Fibroblast of upper back skin (primary cell): Measurements from ENCODE around the gene MT1E.
"Not testable (repeated sequence)": the region's sequence is repeated elsewhere in the genome, so short reads cannot be mapped to it uniquely, and the experiment has no call there.

ENCODE experiments used
- DNase-seq: peaks from one replicate; pipeline ENCODE4 v3.0.0-alpha.2; 2013

The MT1E gene

GRCh38 chr16:56607675-56608042, 17.9 kb upstream of the MT1E start:
- no peak for DNase-seq

GRCh38 chr16:56608043-56608875, 17.3 kb upstream of the MT1E start, which contains the start of gene MT2A:
Gene MT2A, plus strand, starts transcription at chr16:56608584. Its CDS starts 72 bp downstream, at chr16:56608656.
- DNase-seq: peak; percentile 96

- DNase-seq: no peak
Measured at GRCh38 chr16:56608876-56609462, 16.6 kb upstream of the MT1E start.

- peak; percentile 80 for DNase-seq
Measured at GRCh38 chr16:56609463-56609921, 16.1 kb upstream of the MT1E start.

- peak; percentile 43 for DNase-seq
Measured at GRCh38 chr16:56610017-56610608, 15.5 kb upstream of the MT1E start.

- no peak for DNase-seq
Measured at GRCh38 chr16:56610609-56611111, 14.9 kb upstream of the MT1E start.

- DNase-seq: no peak
Measured at GRCh38 chr16:56611281-56611833, 14.2 kb upstream of the MT1E start.

- DNase-seq: no peak
Measured at GRCh38 chr16:56613706-56614105, 11.9 kb upstream of the MT1E start.

GRCh38 chr16:56614549-56614991, 11.0 kb upstream of the MT1E start:
- DNase-seq: peak; percentile 77

GRCh38 chr16:56615353-56615752, 10.2 kb upstream of the MT1E start:
- DNase-seq: no peak

- DNase-seq: no peak
Measured at GRCh38 chr16:56616608-56617211, 8.9 kb upstream of the MT1E start.

- DNase-seq: peak; percentile 59
Measured at GRCh38 chr16:56617212-56618085, 8.1 kb upstream of the MT1E start.

- no peak for DNase-seq
Measured at GRCh38 chr16:56618138-56618537, 7.4 kb upstream of the MT1E start.

GRCh38 chr16:56620339-56620897, 5.2 kb upstream of the MT1E start:
- DNase-seq: no peak

GRCh38 chr16:56621665-56622445, 3.7 kb upstream of the MT1E start:
- DNase-seq: not testable (repeated sequence)

- DNase-seq: not testable (repeated sequence)
Measured at GRCh38 chr16:56623184-56623583, 2.4 kb upstream of the MT1E start.

GRCh38 chr16:56623637-56624036, 1.9 kb upstream of the MT1E start:
- DNase-seq: no peak

GRCh38 chr16:56625943-56626654, 518 bp downstream of the MT1E start:
- DNase-seq: peak; percentile 71

GRCh38 chr16:56626685-56627084, 1.1 kb downstream of the MT1E start:
- DNase-seq: no peak
